GM13976 (cell line): ENCODE measurements around the gene MIPOL1.

Experiments used
- DNase-seq: peaks from one replicate; pipeline ENCODE4 v3.0.0; 2012; ENCODE audit warnings: low spot score
- CTCF ChIP-seq: IDR thresholded peaks from 2 replicates; pipeline ENCODE4 v1.5.1; 2012; ENCODE audit warnings: borderline replicate concordance, mild to moderate bottlenecking; ENCODE audit not compliant: insufficient read depth; ENCODE audit errors: extremely low read depth, missing control alignments, control extremely low read depth
- in situ Hi-C: fragments of 300-500 bp; cut with MboI; formaldehyde crosslinking; loops from one replicate; pipeline ENCODE4 v1.12.0; 2022; ENCODE audit warnings: low sequenced_read_pairs, mixed read lengths, inconsistent platforms; ENCODE audit not compliant: unreplicated experiment

MIPOL1 gene

GRCh38 chr14:37595809-37596621 lies 398.3 kb downstream of the MIPOL1 start:
- in situ Hi-C loops = no loop called here
- no peak for TF ChIP-seq CTCF
- DNase-seq = no peak

- no peak for TF ChIP-seq CTCF
- in situ Hi-C loops = no loop called here
- no peak for DNase-seq
Measured at GRCh38 chr14:37596790-37597472, 399.2 kb downstream of the MIPOL1 start.

- TF ChIP-seq CTCF = no peak
- DNase-seq = no peak
- in situ Hi-C loops = no loop called here
Measured at GRCh38 chr14:37597538-37597913, 399.8 kb downstream of the MIPOL1 start.

GRCh38 chr14:37597914-37598746 lies 400.4 kb downstream of the MIPOL1 start:
- in situ Hi-C loops = no loop called here
- no peak for TF ChIP-seq CTCF
- no peak for DNase-seq

GRCh38 chr14:37598747-37599506 lies 401.2 kb downstream of the MIPOL1 start:
- no peak for TF ChIP-seq CTCF
- in situ Hi-C loops = no loop called here
- no peak for DNase-seq
